NCI-H1436 treated with DMSO at 0.1 percent for 48 hours (cell line): ENCODE results near the gene WNT7A.
"Not testable (repeated sequence)": the region's sequence is repeated elsewhere in the genome, so short reads cannot be mapped to it uniquely, and the experiment has no call there.

ENCODE experiments used
- DNase-seq: peaks from one replicate; lab custom pipeline; 2025; lab: John Stamatoyannopoulos, UW

The WNT7A gene

DNA sequence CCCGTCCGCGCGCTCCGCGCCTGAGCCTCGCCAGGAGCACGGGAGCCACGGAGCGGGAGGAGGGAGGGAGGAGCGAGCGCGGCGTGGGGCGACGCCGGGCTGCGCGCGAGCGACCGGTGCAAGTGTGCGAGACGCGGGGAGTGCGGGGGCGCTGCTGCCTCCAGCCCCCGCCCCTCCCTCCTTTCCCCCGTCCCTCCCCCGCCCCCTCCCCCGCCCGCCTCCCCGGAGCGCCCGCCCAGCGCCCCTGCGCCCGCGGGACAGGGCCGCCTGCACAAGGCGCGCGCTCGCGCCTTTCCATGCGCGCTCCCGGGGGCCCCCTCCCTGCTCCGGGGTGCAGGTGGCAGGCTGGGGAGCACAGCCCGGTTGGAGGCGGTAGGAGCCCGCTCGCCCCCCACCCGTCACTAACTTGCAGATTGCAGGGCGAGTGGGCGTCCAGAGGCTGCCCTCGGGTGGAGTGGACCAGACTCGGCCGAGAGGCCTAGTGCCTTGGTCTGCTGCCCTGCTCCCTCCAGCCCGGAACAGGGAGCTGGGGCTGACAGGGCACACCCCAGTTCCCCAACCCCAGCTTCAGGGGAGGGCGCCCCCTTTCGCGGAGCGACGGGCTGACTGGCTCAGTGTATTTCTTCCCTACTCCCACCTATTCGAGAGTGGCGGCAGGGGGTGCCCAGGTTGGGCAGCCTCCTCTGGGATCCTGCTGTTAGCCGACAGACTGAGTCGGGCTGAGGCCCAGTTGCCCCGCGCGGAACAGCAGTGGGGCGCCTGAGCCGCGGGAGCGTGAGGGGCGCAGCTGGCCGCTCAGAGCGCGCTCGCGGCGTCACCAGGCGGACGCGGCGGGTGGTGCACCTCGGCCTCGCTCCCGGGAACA, at the start of gene WNT7A:
WNT7A (minus strand) TSS at position 126 of the 865 bp plus-strand sequence. CDS start 255 bp downstream, outside the sequence.
- DNase-seq, result no peak

DNA sequence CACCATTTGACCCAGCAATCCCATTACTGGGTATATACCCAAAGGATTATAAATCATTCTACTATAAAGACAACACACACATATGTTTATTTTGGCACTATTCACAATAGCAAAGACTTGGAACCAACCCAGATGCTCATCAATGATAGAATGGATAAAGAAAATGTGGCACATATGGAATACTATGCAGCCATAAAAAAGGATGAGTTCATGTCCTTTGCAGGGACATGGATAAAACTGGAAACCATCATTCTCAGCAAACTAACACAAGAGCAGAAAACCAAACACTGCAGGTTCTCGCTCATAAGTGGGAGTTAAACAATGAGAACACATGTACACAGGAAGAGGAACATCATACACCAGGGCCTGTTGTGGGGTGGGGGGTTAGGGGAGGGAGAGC, 48.9 kb upstream of the WNT7A start:
- DNase-seq, result not testable (repeated sequence)

DNA sequence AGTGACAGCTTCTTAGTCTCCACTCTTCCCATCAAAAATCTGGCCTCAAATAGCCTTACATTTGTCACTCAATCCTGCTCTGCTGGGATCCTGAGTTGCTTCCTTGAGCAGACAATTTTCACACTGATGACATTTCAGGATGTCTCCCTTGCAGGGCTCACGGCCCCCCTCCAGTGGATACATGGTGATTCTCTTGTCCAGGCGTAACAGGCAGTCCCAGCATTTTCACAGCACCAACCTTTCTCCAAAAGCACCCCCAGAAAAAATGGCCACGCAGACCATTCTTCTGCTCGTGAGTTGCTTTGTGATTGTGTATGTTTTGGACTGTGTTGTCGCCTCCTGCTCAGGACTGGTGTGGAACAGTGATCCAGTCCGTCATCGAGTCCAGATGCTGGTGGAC, 47.4 kb upstream of the WNT7A start:
- no peak for DNase-seq

DNA sequence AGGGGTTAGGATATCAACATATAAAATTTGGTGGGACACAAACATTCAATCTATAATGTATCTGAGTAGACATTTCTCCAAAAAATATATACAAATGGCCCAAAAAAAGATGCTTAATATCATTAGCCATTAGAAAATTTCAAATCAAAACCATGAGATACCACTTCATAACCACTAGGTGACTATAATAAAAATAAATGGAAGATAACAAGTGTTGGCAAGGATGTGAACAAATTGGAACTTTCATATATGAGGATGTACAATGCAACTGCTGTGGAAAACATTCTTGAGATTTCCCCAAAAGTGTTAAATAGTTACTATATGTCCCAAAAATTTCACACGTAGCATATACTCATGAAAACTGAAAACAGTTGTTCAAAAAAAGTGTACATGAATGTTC, 36.5 kb upstream of the WNT7A start:
- no peak for DNase-seq

DNA sequence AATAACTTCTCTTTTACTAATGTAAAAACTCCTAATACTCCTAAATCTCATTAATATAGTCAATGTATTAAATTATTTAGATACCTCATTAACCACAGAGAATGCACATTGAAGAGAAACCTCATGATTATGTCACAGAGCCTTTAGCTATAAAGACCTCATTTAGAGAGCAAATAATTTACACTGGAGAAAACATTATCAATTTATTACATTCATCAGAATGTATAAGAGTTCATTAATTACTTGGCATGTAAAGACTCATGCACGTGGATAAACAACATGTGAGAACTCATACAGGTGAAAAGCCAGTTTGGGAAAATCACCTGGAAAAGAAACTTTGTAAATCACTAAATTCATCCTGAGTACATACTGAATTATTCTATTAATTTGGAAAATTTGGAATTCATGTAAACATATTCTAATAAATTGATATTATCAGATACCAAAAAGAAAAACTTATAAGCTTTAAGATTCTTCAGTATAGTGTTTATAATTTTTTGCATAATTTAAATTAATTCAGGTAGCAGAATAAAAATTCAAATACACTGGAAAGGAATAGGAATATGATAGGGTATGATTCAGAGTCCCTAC, 22.9 kb upstream of the WNT7A start:
- DNase-seq, result no peak

DNA sequence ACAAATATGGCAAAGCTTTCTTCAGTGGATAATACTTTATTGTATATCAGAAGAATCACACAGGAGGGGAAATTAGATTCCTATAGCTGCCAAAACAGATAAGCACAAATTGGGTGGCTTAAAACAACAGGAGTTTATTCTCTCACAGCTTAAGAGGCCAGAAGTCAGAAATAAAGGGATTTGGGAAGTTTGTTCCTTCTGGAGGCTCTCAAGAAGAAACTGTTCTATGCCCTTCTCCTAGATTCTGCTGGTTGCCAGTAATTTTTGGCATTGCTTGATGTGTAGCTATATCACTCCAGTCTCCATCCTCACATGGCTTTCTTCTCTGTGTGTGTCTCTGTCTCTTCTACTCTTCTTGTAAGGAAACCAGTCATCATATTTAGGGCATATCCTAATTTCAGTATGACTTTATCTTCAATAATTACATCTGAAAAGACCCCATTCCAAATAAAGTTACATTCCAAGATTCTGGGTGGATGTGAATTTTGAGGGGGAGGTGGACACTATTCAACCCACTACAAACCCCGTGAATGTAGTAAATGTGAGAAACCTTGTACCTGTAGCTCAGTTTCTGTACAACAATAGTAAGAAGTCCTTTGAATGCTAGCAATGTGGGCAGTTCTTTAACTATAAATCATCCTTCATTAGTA, 22.2 kb upstream of the WNT7A start:
- no peak for DNase-seq

DNA sequence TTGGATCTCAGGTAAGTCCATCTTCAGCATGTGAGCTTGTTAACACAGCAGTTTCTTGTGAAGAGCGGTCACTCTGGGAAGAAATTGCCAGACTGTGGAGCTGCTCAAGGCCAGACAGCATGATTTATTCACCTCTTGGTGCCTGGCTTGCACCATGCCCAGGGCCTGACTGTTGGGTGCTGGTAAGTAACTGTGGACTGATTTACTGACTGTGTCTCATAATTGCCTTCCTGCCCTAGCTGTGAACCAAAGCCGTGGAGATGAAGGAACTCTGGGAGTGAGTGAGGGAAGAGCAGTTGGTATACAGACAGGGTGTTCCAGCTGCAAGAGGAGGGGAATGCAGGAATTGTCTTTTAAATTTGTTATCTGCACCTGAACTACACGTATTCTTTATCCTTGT, 18.5 kb upstream of the WNT7A start:
- no peak for DNase-seq

DNA sequence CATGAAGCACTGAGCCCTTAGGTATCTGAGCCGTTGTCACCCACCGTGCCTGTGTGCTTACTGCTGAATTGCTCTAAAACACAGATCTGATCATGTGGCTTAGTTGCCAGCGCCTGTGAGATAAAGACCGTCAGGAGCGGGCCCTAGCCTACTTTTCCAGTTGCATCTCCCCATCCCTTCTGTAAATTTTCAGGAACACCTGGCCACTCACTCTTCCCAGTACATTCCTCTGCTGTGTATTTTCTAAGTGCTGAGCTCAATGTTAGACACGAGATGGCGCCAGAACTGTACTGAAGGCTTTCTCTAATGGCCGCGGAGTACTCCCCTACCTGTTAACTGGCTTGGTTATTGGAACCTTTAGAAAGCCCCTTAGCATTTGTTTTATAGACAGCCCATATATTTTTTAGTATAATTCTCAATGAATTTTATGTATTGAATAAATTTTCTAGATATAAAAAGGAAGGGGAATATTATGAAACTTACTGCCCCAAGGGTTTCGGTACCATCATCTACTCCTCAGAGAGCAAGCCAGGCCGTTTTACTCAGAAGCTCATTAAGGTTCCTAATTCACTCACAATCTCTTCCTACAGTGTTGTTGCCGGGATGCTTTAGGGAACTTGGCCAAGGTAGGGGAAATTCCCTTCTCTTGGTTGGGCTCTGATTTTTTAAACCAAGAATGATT, 16.7 kb upstream of the WNT7A start:
- no peak for DNase-seq

DNA sequence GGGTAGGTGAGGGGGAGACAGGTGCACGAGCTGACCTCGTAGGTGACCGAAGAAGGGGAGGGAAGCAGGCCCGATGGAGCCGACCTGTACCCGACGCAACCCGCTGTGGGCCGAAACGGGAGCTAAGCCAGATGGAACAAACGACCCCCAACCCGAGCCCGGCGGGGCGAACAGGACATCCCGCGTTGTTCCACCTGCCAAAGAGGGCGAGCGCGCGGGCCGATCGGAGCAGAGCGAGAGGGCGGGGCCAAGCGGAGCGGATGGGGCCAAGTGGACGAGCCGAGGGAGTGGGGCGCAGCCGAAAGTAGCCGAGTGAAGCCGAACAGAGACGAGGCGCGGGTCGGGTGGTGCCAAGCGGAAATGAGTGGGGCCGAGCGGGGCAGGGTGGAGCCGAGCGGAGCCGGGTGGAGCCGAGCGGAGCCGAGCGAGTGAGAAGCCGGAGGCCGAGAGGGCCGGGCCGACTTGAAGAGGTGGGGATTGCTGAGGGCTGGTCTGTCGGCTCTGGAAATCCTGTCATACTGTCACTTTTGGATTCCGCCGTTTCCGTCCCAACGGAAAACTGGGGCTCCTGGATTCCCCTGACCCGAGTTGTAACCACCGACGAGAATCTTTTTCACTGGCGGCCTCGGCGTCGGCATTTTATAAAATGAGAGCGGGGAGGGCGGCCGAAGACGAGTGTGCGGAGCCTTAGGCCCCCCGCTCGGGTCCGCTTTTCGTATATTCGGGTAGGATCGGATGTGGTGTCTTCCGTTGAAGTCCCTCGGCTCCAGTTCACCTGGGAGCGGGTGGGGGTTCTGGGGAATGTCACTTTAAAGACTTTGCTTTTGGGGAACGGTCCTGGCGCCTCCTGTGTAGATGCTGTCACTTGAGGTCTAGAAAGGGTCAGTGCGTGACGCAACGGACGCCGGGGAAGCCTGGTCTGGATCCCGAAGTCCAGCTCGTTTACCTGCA, 15.6 kb upstream of the WNT7A start:
- DNase-seq, result no peak

DNA sequence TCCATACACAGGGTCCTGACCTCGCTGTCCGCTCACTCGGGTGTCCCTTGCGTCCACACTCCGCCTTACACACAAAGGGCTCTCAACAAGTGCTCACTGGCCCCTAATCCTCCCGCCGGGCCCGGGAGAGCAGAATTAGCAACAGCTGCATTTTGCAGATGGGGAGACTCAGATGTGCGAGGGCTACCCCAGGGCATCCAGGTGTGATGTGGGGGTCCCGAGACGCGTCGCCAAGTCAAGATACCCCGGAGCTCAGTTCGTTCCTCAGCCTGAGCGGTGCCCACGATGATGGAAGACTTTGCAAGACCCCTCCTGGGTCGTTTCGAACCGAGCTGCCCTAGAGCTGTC, 14.9 kb upstream of the WNT7A start:
- no peak for DNase-seq

DNA sequence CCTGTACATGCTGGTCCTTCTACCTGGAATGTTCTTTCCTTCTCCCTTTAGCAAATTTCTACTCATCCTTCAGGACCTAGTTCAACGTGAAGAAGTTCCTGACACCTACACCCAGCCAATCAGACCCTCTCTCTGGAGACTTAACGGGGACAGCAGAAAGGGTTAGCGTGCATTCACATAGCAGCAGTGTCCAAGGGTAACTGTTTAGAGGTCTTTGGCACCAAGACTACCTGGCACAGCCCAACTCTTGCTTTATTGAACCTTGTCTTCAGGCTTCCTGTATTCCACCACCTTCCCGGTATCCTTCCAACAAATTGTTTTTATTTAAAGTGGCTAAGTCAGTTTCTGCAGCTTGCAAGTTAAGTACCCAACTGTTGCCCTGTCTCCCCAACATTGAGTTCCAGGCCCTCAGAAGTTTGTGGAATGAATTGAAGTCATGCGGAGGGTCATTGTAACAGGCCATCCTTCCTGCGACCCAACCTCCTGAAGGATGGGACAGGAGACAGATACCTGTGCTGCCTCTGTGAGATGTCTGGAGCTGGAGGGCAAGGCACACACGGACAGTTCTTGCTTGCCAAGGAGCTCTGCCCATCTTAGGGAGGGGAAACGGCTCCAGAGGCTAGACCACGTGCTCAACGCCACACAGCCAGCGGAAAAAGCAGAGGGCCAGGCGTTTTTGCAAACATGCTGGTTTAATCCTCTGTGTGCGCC, 14.4 kb upstream of the WNT7A start:
- no peak for DNase-seq

DNA sequence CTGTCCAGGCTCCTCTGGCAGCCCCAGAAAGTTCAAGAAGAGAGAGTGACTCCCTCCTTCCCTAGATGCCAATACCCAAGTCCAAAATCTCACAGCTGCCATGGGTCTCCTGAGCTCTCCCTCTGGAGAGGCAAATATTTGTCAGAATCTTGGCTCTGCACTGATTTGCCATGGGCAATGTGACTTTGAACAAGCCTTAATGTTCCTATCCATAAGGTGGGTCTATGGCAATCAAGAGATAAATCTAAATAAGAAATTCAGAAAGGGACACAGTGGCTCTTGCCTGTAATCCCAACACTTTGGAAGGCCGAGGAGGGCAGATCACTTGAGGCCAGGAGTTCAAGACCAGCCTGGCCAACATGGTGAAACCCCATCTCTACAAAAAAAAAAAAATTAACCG, 12.4 kb upstream of the WNT7A start:
- DNase-seq, result no peak

DNA sequence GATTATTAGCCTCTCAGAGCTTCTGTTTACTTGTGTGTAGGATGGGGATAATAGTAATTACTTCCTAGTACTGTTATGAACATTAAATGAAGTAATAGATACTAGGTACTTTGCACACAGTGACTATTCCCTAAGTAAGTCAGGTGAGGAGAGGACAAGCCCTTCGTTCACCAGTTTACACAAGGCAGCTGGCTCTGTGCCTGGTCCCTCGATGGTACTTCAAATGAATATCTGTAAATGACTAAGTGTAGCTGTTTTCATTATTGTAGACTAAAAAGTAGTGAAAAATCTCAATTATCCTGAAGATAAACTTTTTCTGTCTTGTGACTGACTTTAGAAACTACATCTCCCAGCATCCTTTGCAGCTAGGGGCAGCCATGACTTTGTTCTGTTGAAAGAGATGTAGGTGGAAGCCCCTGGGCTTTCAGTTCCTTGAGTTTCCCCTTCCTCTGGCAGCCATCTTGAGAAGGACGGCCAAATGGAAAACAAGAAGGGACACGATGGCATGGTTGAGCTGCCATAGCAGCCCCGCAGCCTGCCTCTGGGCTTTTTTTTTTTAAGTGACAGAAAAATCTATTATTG, 11.7 kb upstream of the WNT7A start:
- no peak for DNase-seq

DNA sequence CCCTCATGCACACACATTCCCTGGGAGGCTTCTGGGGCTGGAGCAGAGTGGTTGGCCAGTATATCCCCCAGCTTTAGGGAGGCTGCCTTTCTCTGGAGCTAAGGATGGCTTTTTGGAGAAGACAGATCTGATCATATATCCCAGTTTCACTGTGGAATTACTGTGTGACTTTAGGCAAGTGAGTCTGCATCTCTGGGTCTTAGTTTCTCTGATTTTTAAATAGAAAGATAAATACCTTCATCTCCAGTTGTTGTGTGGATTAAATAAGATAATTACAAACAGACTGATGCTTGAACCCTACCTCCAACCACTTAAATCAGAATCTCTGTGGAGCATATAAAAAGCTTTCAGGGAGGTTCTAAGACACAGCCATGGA, 11.1 kb upstream of the WNT7A start:
- DNase-seq, result no peak

DNA sequence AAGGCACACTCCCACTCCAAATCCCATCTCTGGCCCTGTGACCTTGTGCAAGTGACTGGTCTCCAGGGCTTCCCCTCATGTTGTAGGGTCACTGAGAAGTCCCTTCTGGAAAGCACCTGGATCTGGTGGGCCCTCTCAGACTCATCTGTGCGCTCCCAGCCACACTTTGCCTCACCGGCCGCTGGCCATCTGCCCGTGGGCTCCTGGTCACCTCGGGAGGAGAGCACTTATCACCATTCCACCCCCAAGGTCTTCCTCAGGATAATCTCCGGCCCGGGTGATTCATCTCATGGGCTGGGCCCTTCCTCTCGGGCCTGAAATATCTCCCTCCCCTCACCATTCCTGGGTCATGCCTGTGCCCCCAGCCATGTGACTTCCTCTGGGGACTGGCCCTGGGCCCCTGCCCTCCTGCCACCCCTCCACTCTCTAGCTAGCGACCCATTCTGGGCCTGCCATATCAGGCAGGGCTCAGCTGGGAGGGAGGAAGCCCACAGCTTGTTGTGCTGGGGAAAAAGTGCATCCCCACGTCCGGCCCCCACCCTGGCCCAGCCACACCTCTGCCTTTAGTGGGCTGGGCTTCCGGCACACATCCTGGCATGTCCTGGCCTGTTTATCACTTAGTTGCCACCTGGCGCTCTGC, 10.6 kb upstream of the WNT7A start:
- DNase-seq, result no peak

DNA sequence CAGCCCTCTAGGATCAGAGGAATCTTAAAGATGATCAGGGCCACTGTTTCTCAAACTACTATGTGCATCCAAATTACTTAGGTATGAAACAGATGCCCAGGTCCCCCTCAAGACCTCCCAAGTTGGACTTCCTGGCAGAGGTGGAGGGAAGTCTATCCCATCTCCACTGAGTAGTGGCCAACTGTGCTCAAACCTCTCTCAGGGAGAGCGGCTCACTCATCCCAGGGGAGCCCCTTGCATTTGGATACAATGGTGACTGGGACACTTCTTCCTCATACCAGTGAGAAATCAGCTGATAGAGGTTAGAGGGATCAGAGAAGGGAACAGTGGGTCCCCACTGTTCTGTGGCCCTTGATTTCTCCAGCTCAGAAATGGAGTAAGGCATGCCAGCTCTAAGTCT, 8.7 kb upstream of the WNT7A start:
- no peak for DNase-seq

DNA sequence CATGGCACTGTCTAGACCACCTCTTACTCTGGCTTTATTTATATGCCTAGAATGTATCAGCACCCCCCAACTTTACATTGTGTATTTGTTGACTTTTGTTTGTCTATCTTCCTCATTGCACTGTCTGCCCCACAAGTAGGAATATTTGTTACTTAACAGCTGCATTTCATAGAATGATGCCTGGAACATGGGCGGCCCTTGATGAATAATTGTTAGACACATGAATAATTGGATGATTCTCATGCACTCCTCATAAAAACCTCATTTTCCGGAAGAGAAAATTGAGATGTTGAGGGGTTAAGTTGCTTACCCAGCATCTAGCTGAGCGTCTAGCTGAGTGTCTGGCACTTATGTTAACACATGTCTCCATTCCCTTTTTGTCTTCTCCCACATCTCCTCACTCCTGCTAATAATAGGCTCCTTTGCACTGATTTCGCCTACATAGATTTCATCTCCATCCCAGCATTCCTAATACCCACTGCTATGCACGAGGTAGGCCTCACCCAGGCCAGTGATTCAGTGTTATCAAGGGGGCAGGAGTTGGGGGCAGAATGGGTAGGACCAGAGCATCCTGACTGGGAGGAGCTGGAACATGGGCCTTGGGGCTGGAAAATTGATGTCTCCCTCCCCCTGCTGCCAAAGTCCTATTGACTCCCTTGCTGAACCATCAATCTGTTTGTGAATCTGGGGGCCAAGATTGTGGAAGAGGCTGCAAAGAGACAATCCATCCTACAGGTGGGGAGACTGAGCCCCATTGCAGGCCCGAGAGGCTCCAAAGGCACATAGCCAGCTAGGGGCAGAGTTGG, 7.8 kb upstream of the WNT7A start:
- DNase-seq, result no peak

DNA sequence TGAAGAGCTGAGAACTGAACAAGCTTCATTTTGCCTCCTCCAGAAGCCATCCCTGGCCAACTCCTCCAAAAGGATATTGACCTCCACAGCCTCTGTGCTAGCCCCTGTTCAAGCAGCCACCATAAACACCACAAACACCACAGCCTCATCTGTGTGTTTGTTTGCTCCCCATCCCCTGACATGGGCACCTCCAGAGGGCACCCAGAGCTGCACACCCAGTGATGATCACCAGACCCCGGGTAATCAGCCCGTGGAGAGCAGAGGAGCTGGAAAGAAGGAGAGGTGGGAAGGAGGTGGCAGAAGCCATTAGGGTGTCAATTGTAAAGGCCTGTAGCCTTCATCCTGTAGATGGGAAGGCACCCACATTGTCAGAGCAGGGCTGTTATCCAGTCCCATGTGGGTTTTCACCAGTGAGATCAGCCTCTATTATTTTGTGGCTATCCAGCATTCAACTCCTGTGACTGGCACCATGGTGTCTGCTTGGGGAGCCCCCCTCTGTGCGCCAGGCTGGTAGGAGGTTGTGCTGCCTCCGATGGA, 6.8 kb upstream of the WNT7A start:
- DNase-seq, result no peak

DNA sequence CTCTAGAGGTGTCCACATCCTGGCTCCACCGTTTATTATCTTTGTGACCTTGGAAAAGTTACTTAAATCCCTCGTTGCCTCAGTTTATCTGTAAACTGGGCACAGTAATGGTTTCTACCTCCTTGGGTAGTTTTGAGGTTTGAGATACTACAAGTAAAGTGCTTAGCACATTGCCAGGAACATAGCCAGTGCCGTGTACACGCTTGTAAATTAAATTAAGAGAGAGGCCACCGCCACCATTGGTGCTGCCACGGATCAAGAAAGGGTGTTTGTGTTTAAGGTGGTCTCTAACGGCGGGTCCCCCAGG, 5.8 kb upstream of the WNT7A start:
- no peak for DNase-seq
